ENCODE measurements around the gene NARS2.

The NARS2 gene

GRCh38 chr11:78408619-78409018 is 166.0 kb downstream of the NARS2 start:
- no peak for DNase-seq (ENCODE audit: extremely low read depth, low read depth)
- no peak for TF ChIP-seq CTCF (IDR thresholded peaks at IDR 0.05; ENCODE audit: low read depth, low read length)

GRCh38 chr11:78406568-78407196 is 168.0 kb downstream of the NARS2 start:
- no peak for DNase-seq (ENCODE audit: extremely low read depth, low read depth)
- no peak for TF ChIP-seq CTCF (IDR thresholded peaks at IDR 0.05; ENCODE audit: low read depth, low read length)

- no peak for DNase-seq (ENCODE audit: extremely low read depth, low read depth)
Observed at GRCh38 chr11:78405805-78406204, 168.9 kb downstream of the NARS2 start.

GRCh38 chr11:78403781-78404180 is 170.9 kb downstream of the NARS2 start:
- no peak for TF ChIP-seq CTCF (IDR thresholded peaks at IDR 0.05; ENCODE audit: low read depth, low read length)
- no peak for DNase-seq (ENCODE audit: extremely low read depth, low read depth)

More at GRCh38 chr11:78405805-78406204, 168.9 kb downstream of the NARS2 start:
- no peak for TF ChIP-seq CTCF (IDR thresholded peaks at IDR 0.05; ENCODE audit: low read depth, low read length)

- DNase-seq (ENCODE audit: extremely low read depth, low read depth): no peak
Observed at GRCh38 chr11:78402847-78403246, 171.8 kb downstream of the NARS2 start.

GRCh38 chr11:78400702-78401101 is 174.0 kb downstream of the NARS2 start:
- TF ChIP-seq CTCF (IDR thresholded peaks at IDR 0.05; ENCODE audit: low read depth, low read length): no peak

More at GRCh38 chr11:78402847-78403246, 171.8 kb downstream of the NARS2 start:
- TF ChIP-seq CTCF (IDR thresholded peaks at IDR 0.05; ENCODE audit: low read depth, low read length): no peak

GRCh38 chr11:78400116-78400515 is 174.5 kb downstream of the NARS2 start:
- TF ChIP-seq CTCF (IDR thresholded peaks at IDR 0.05; ENCODE audit: low read depth, low read length): no peak
- DNase-seq (ENCODE audit: extremely low read depth, low read depth): no peak

More at GRCh38 chr11:78400702-78401101, 174.0 kb downstream of the NARS2 start:
- no peak for DNase-seq (ENCODE audit: extremely low read depth, low read depth)

Data from AG09319 (cell line).